Renal cortical epithelial cell (primary cell): ENCODE data around the gene MAN1C1. TPM values are rescaled to one million over a fixed set of nuclear protein-coding genes. Genes with fewer than 3 reads are reported as not detected.
A peak's percentile ranks its signal among the peaks of the same experiment; 100 is the strongest.

Source experiments
- DNase-seq: peaks from one replicate; pipeline ENCODE4 v3.0.0-alpha.2; 2011; ENCODE audit warnings: low read depth
- total RNA-seq: library from RNA; depleted of rRNA; stranded (reverse); fragments of >200 nt; gene quantifications from 2 replicates; pipeline ENCODE4 v1.2.3, GENCODE V29; 2014

The MAN1C1 gene
- total RNA-seq, 1 donor from 2014 or later: 0.10 TPM

- DNase-seq: no peak
Observed at GRCh38 chr1:25780318-25781129, 163.9 kb downstream of the MAN1C1 start.

DNA sequence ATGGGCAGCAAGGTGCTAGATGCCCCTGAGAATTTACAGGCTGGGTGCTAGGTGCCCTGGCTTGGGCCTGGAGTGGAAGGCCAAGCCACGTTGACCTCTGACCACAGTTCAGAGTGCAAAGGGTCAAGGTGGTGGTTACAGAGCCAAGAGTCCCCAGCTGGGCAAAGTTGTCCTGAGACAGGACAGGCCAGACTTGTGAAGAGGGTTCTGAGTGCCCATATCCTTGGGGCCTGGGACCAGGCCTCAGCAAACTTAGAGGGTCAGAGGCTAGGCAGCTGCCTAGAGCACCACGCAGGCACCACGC, 164.5 kb downstream of the MAN1C1 start:
- DNase-seq: no peak

DNA sequence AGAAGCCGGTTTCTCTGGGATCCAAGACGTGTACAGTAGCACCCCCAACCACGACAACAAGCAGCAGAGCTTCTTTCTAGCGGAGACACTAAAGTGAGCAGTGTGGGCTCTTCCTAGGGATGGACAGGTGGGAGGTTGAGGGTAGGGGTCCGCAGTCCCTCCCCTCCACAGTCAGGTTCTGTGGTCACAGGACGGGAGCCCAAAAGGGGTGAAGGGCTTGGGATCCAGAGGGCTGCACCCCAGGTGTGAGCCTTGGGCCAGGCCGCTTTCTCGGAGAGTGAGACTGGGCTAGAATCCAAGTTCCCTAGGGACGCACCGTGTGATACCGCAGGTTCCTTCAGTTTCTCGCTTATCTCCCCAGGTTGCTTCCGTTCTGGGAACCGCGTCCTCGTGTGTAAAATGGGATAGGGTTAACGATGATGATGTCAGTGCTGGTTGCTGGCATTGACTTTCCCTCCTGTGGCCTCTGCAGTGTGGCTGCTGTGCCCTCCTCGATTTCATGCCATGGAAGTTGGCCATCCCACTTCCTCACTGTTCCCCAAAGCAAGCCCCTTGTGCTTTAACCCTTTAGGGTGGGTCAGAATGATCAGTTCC, 166.1 kb downstream of the MAN1C1 start:
- DNase-seq: no peak

DNA sequence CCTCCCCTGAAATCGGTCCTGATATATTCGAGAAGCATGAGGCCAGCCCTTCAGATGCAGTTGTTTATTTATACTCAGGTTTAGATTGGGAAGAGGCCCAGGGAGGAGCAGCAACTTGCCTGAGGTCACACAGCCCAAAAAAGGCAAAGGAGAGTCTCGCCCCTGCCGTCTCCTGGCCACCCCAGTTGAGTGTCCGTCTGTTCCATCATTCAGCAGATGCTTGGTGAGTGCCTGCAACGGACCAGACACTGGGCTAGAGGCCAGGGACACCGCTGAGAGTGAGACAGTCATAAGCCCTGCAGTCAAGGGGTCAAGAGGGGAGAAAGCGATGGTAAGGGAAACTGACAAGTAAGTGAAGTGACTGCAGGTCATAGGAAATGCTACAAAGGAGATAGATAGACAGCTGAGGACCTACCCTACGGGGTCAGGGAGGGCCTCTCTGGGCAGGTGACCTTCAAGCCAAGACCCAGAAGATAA, 168.0 kb downstream of the MAN1C1 start:
- no peak for DNase-seq

- no peak for DNase-seq
Observed at GRCh38 chr1:25785333-25786067, 168.9 kb downstream of the MAN1C1 start.

- peak; percentile 52 for DNase-seq
Observed at GRCh38 chr1:25786887-25787759, 170.5 kb downstream of the MAN1C1 start.

- DNase-seq: no peak
Observed at GRCh38 chr1:25787760-25788166, 171.2 kb downstream of the MAN1C1 start.

- no peak for DNase-seq
Observed at GRCh38 chr1:25790472-25790871, 173.9 kb downstream of the MAN1C1 start.

DNA sequence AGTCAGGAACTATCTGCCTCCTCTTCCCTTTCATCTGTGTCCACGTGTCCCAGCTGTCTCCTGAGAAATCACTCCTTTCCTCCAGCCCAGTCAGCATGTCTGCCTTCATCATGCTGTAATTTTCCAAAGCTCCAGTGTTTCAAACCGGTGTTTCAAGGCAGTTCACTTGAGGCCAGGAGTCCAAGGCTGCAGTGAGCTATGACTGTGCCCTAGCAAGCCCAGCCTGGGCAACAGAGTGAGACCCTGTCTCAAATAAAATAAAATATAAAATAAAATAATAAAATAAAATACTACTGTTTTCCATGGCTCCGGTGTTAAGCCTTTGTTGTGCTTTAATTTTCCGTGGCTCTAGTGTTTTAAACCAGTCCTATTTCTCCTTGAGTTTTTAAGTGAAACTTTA, 175.5 kb downstream of the MAN1C1 start:
- no peak for DNase-seq

GRCh38 chr1:25793585-25794170, 177.1 kb downstream of the MAN1C1 start:
- DNase-seq: no peak

DNA sequence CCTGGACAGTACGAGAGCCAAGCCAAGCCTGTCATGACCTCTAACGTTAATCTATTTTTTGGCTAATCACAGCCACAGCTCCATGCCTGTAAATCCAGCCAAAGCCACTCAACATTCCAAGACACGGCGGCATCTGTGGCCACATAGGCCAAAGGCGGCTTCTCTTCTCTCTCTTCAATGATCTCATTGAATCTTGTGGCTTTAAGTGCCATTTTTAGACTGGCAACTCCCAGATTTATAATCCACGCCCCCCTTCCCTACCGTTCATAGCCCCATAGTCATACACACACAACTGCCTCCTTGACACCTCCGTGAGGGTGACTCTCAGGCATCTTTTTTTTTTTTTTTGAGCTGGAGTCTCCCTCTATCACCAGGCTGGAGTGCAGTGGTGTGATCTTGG, 177.7 kb downstream of the MAN1C1 start:
- no peak for DNase-seq

DNA sequence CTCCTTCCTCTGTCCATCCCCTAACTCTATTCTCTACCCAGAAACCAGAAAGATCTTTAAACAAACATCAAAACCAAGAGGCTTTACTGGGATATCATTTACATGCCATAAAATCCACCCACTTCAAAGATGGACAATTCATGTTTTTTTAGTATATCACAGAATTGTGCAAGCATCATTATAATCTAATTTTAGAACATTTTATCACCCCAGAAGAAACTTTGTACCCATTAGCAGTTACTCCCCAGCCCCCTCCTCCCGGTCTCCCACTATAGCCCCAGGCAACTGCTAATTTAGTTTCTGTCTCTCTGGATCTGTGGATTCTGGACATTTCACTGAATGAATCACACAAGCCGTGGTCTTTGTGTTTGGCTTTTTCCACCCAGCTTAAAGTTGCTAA, 178.6 kb downstream of the MAN1C1 start:
- no peak for DNase-seq

DNA sequence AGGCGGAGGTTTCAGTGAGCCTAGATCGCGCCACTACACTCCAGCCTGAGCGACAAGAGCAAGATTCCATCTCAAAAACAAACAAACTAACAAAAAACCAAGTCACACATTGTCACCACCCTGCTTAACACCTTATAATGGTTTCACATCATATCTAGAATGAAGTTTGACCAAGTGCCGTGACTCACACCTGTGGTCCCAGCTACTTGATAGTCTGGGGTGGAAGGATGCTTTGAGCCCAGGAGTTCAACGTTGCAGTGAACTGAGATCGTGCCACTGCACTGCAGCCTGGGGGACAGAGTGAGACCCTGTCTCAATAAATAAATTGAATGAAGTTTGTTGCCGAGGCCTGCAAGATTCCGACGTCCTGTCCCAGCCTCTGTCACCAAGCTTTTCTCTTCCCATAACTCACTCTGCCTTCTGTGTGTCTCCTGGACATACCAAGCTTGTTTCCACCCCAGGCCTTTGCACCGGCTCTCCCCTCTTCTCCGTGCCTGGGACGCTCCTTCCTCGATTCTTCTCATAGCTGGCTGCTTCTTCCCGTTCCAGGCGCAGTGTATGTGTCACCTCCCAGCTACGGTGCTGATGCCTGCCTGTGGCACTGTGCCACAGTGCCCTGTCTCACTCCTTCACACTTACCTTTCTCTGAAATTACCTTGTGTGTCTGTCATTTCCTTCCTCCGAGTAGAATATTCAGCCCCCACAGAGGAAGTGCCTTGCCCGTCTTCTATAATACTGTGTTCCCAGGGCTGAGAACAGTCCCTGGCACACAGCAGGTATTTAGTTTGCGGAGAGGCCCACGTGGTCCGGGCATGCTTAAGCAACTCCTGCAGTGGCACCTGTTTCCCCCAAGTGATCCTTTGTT, 179.6 kb downstream of the MAN1C1 start:
- DNase-seq: no peak

DNA sequence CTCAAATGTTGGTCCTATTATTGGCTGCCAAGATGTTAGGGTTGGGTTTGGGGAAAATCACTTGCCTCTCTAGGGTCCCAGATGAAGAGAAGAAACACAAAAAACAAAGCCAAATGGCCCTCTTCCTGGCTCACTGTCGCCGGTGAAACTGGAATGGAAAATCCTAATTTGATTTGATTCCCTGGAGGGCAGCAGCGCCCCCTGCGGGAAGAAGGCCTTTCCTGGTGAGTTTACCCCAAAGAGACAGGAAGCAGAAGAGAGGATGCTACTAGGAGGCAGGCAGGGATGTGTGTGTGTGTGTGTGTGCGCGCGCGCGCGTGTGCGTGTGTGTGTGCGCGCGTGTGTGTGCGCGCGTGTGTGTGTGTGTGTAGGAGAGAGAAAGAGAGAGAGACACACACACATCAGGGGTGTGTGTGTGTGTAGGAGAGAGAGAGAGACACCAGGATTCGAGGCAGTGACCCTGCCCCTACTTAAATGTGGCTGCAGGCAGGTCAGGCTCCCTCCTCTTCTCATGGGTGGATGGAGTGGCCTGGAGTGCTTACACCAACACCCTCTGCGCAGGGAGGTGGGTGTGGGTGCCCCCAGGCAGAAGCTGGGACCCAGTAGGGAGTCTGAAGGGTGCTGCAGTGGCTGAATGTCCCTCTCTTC, 180.3 kb downstream of the MAN1C1 start:
- peak; percentile 56 for DNase-seq

DNA sequence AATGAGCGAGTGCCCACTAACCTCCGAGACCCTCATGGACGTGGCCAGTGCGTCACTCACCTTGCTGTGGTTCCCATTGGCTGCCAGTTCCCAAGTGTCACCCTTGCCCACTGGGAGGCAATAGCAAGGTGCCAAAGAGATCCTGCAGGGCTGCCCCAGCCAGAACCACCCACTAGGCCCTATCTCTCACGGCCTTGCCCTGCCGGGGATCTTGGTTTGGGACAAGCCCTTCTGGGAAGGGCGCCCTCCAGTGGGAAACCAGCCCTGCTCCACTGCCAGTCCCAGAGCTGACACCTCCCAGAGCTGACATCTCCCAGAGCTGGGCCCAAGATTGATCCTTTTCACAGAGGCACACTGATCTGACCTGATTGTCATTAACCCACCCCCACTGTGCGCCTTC, 181.3 kb downstream of the MAN1C1 start:
- DNase-seq: no peak

GRCh38 chr1:25798666-25799351, 182.2 kb downstream of the MAN1C1 start:
- no peak for DNase-seq

GRCh38 chr1:25799352-25799934, 182.9 kb downstream of the MAN1C1 start:
- no peak for DNase-seq

DNA sequence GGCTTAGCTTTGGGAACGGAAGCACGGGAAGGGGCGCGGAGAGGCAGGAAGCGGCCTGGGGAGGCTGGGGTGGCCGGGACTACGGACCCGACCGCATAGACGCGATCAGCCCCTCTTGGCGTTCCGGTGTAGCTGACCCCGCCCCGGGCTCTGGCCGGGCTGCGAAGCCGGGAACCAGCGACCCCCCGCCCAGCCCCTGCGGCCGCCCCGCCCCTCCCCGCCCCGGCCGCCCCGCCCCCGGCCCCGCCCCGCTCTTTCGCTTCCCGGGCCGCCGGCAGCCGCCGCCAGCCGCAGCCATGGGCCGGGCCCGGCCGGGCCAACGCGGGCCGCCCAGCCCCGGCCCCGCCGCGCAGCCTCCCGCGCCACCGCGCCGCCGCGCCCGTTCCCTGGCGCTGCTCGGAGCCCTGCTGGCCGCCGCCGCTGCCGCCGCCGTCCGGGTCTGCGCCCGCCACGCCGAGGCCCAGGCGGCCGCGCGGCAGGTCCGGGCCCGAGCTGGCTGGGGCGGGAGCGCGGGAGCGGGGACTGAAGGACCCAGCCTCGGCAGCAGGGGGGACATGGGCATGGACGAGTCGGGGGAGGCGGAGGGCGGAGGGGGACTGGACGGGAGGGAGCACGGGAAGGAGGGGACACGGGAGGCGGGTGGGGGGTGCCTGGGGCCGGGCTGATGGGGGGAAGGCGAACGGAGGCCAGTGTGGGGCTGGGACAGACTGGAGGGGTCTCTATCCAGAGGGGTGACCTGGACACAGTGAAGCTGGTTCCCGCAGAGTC, 183.5 kb downstream of the MAN1C1 start, which contains the start of gene SELENON:
Gene SELENON, plus strand, starts transcription at position 259 of the 768 bp plus-strand sequence. Its CDS starts 38 bp downstream, at position 297.
- no peak for DNase-seq
